GM19397 (cell line): ENCODE results near the gene C1QA.
"Not testable (repeated sequence)": the region's sequence is repeated elsewhere in the genome, so short reads cannot be mapped to it uniquely, and the experiment has no call there.

Experiments
- ATAC-seq: cut with Tn5 transposase; IDR thresholded peaks from one replicate; pipeline ENCODE4 v1.9.1; 2021; ENCODE audit warnings: mild to moderate bottlenecking, moderate library complexity; ENCODE audit not compliant: unreplicated experiment

The C1QA gene

GRCh38 chr1:22639286-22639685, 2.9 kb downstream of the C1QA start:
- ATAC-seq, result no peak

- ATAC-seq, result no peak
Observed at GRCh38 chr1:22641247-22641646, 4.8 kb downstream of the C1QA start.

- ATAC-seq, result no peak
Observed at GRCh38 chr1:22641906-22642636, 5.6 kb downstream of the C1QA start.

GRCh38 chr1:22643381-22643780, 7.0 kb downstream of the C1QA start, which contains the start of gene C1QC:
Gene C1QC, plus strand, starts transcription at chr1:22643633. Its CDS starts 391 bp downstream, at chr1:22644024.
- no peak for ATAC-seq

GRCh38 chr1:22643928-22644327, 7.5 kb downstream of the C1QA start:
- no peak for ATAC-seq

GRCh38 chr1:22645931-22646330, 9.5 kb downstream of the C1QA start:
- no peak for ATAC-seq

- no peak for ATAC-seq
Observed at GRCh38 chr1:22646384-22646783, 10.0 kb downstream of the C1QA start.

GRCh38 chr1:22650089-22650693, 13.8 kb downstream of the C1QA start:
- no peak for ATAC-seq

- no peak for ATAC-seq
Observed at GRCh38 chr1:22651941-22652856, 15.8 kb downstream of the C1QA start.

- no peak for ATAC-seq
Observed at GRCh38 chr1:22652881-22653316, 16.5 kb downstream of the C1QA start, which contains the start of gene C1QB. Gene C1QB, plus strand, starts transcription at chr1:22653236. Its CDS starts 6,227 bp downstream, at chr1:22659463.

GRCh38 chr1:22654692-22655091, 18.3 kb downstream of the C1QA start:
- ATAC-seq, result no peak

GRCh38 chr1:22658385-22659163, 22.1 kb downstream of the C1QA start:
- no peak for ATAC-seq

GRCh38 chr1:22660716-22661241, 24.4 kb downstream of the C1QA start:
- ATAC-seq, result no peak

GRCh38 chr1:22661880-22662279, 25.5 kb downstream of the C1QA start:
- no peak for ATAC-seq

GRCh38 chr1:22662318-22662717, 25.9 kb downstream of the C1QA start:
- ATAC-seq, result no peak

GRCh38 chr1:22662986-22663408, 26.6 kb downstream of the C1QA start:
- ATAC-seq, result no peak

- no peak for ATAC-seq
Observed at GRCh38 chr1:22665752-22666151, 29.3 kb downstream of the C1QA start.

GRCh38 chr1:22666412-22666811, 30.0 kb downstream of the C1QA start:
- ATAC-seq, result no peak

GRCh38 chr1:22668840-22669239, 32.4 kb downstream of the C1QA start:
- ATAC-seq, result not testable (repeated sequence)

- ATAC-seq, result no peak
Observed at GRCh38 chr1:22670352-22670975, 34.0 kb downstream of the C1QA start.
